NCI-H345 treated with DMSO at 0.1 percent for 48 hours (cell line): ENCODE measurements around the gene ERCC6.

Source experiments
- DNase-seq: peaks from one replicate; lab custom pipeline; 2025; ENCODE audit not compliant: unreplicated experiment; lab: John Stamatoyannopoulos, UW

Gene ERCC6

DNA sequence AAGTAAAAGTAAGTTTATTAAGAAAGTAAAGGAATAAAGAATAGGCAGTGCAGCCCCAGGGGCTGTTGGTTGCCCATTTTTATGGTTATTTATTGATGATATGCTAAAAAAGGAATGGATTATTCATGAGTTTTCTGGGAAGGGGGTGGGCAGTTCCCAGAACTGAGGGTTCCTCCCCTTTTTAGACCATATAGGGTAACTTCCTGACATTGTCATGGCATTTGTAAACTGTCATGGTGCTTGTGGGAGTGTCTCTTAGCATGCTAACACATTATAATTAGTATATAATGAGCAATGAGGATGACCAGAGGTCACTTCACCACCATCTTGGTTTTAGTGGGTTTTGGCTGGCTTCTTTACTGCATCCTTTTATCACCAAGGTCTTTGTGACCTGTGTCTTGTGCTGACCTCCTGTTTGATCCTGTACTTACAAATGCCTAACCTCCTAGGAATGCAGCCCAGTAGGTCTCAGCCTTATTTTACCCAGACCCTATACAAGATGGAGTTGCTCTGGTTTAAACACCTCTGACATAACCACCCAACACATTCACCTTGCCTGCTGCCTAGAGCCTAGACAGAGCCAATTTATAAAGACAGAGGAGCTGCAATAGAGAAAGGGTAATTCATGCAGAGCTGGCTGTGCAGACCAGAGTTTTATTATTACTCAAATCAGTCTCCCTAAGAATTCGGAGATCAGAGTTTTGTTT is 10.9 kb upstream of the ERCC6 start:
- no peak for DNase-seq

DNA sequence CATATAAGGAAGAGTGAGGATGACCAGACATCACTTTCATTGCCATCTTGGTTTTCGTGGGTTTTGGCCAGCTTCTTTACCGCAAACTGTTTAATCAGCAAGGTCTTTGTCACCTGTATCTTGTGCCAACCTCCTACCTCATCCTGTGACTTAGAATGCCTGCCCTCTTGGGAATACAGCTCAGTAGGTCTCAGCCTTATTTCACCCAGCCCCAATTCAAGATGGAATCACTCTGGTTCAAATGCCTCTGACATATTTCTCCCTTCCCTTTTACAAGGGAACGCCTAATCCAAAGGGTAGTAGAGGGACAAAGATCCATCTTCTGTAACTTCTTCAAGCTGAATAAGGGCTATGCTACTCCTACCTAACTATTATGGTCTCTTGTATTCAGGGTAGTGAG is 4.7 kb upstream of the ERCC6 start:
- DNase-seq: no peak

DNA sequence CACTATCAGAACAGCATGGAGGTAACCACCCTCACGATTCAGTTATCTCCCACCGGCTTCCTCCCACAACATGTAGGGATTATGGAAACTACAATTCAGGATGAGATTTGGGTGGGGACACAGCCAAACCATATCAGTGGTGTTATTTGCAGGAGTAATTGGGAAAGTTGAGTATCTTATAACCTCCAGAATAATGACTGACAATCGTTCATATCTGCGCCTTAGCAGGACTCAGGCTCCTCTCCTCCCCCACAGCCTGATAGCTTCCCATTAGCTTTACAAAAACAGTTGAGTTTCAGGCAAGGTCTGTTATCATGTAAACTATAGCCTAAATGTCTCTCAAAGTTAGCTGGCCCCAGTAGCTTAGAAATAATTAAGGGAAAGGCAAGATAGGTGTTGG is 3.4 kb upstream of the ERCC6 start:
- DNase-seq: no peak

DNA sequence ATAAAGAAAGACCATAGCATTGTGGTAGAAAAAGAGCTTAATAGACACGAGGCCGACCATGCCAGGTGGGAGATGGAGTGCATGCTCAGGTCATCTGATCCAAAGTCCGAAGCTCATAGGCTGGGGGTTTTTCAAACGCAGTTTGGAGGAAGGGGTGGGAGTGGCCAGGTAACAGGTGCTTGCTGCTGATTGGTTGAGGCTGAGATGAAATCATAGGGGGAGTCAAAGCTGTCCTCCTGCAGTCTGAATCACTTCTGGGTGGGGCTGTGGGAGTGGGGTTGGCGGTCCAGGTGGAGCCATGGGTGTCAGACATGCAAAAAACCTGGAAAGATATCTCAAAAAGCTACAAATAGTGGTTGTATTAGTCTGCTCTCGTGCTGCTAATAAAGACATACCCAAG is 2.8 kb upstream of the ERCC6 start:
- no peak for DNase-seq

DNA sequence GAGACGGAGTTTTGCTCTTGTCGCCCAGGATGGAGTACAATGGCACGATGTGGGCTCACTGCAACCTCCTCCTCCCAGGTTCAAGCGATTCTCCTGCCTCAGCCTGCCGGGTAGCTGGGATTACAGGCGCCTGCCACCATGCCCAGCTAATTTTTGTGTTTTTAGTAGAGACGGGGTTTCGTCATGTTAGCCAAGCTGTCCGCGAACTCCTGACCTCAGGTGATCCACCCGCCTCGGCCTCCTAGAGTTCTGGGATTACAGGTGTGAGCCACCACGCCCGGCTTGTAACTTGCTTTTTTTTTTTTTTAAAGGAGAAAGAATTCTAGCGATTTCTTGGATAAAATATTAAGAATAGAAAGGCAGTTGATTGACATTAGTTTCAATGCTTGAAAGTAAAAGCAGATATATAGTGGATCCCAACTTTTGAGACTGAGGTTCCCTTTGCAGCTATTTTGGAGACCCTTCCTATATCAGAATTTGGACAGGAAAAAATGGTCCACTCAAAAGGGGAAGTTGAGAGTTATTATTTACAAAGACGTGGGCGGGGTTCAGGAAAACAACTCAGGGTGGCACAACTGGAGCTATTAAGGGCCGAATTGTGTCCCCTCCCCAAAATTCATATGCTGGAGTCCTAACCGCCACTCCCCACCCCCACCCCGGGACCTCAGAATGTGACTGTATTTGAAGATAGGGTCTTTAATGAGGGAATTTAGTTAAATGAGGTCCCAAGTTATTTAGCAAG is 1.3 kb upstream of the ERCC6 start:
- no peak for DNase-seq

DNA sequence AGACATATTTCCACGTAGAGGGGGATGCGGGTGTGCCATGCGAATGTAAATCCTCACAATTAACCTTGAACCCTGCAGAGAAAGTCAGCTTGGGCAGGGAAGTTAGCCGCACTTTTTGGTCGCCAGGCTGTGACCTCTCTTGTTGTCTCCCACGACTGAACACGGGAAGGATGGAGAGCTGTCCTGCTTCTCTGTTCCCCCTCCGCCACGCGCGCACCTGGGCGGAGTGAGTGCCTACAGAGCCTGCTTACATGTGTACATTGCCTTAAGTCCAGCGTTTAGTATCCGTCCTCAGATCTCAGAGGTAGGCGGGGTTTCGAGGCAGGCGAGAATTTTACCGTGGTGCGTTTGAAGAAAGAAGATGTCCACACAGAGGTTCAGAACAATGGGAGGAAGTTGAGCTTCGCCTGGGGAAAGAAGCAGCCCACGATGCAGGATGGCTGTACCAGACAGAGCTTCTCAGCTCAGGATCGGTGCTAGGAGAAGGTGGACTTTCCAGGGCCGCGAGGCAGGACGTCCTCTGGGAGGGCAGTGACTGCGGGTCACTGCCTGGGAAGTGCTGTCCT is 482 bp upstream of the ERCC6 start:
- DNase-seq: no peak

DNA sequence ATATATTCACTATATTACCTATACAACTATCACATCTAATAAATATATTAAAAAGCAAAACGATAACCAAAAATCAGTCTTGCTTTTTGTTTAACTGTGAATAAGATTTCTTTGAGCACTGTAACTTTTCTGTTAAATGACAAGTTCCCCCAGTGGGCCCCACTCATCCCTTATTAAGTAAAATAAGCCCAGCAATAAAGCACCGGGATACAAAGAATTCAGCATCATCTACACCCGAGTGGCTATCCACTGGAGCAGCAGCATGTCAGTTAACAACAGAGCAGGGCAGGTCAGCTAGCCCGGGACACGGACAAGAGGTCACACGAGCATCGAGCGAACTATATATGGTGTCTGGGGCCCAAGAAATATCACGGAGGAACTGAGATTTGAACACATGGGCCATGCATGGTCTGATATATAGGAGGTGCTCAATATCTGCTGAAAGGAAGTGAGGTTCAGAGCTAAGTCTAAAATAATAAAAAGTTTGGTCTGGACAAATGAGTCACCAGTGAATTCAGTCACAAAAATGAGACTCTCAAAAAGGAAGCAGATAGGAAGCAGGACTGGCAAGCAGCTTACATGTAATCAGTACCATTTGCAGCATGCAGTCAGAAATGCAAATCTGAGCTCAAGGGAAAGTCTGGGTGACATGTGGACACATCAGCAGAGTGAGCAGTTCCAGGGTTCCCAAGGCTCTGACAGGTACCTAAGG is 4.1 kb downstream of the ERCC6 start:
- no peak for DNase-seq

DNA sequence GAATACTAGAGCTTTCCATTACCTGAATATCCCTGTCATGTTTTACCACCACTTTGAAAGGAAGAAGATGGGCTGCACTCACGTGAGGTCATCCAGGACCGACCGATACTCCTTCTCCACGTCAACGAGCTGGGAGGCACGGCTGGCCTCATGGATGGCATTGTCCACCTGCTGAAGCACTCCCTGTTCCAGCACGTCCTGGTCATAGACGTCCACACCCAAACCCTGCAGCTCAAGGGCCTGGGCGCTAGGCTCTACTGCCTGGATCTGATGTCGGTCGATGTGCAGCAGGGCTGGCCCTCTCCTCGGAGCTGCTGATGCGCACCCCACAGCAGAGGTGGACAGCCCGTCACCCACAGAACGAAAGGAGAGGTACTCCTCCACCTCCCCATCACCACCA is 6.5 kb downstream of the ERCC6 start:
- no peak for DNase-seq

DNA sequence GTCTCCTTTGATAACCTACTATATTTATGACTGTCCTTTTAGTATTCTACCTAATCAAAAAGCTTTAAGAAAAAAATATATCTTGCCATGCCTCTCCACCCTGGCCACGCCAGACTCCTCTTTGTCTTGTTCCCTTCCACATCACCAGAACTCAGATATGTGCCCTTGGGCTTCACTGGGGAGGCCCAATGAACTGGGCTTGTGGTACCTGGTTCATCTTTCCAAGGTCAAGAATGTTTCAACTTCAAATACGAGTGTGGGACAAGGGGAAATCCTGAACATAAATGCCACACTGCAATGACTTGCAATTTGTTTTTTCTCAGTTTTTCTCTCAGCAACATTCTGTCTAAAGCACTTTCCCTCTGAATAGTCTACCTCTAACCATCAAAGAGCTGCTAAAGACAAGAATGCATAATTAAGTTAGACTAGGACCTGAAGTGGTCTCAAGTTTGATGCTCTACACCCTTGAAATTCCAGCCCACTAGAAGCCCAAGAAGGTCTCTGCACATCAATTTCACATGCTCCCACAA is 9.9 kb downstream of the ERCC6 start:
- DNase-seq: no peak

DNA sequence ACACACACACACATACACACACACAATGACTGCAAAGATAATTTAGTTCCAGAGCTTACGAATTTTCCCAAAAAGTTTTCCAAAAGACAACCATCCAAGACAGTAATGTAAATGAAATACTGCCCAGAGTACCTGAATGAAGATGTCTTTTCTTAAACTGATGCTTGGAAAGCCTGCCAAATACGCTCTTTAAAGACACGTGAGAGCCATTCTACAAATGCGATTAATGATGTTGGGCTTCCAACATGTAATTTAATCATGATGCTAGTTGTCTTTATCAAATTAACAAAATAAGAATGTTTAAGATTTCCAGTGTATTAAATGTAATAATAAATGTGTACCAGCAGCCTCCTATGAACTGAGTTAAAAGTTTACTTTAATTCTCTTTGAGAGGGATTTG is 11.1 kb downstream of the ERCC6 start:
- DNase-seq: no peak

DNA sequence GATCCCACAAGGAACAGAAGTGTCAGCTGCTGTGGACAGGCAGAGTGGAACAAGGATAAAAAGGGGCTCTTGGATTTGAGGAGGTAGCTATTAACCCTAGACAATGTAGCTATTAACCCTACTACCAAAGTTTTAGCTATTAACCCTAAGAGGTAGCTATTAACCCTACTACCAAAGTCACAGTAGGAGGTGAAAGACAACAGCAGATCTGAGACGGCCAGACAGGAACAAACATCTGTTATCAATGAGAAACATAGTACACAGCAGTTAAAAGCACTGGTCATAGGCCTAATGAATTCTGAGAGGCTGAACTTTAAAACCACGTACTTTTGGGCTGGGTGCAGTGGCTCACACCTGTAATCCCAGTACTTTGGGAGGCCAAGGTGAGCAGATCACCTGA is 11.9 kb downstream of the ERCC6 start:
- DNase-seq: no peak

DNA sequence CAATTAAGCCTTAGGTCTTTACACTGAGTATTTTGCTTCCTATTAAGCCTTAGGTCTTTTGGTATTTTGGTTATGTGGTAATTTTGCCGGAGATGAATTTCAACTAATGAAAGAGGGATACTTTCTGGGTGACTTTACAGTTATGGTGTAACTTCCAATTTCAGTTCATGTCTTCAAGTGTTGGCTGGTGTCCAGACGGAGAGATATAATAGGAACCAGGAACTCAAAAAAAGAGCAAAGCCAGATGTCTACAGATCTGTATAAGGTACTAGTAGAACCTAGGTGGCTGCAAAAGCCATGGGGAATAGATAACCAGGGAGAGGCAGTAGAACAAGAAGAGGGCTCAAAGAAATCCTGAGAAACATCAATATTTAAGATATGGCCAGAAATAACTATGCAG is 12.3 kb downstream of the ERCC6 start:
- no peak for DNase-seq

DNA sequence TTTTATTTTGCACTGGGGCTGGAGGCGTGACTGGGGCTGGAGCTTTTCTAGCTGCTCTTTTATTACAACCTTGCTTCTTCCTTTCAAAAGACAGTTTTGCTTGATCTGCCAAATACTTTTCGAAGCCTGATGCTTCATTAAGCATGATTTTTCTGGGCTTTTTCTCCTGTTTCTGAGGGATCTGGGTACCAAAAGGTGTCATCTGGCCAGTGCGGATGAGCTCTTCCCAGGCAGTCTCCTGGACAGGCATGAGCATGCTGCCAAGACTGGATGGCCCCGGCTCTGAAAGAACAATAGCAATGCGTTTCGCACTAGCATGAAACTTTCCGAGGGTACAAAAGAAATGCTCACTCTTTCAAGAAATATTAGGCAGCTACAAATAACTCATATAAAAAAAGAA is 14.4 kb downstream of the ERCC6 start:
- no peak for DNase-seq

DNA sequence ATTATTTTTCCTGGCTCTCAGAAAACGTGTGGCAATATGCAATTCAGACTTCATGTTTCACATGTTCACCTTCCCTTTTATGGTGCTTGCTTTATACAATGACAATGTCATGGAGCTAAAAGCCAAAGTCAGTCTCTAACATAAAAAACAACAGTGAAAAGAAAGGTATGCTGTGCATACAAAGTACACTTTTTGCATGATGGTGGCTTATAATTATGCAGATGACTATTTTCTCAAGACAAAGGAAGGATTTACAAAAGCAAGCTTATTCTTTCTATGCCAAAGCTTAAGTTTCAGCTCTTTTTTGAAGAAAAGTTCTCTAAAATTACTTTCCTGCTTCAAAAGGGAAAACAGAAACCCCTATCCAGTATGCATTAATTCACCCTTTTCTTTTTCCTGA is 15.6 kb downstream of the ERCC6 start:
- no peak for DNase-seq

DNA sequence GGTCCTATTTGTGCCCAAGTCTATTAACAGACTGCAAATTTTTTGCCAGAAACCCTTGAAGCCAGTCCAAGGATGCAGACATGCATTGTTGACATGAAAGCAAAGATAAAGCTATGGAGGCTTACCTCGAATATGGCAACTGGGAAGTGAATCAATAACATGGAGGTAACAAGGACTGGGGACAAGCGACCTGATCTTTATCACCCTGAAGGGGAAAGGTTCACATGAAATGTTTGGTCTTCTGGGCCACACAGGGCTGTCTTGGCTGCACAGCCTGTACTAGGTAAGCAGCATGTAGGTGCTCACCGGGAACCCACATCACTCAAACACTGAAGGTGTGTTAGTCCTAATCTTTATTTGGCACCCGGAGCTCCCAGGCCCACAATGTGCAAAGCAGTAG is 17.9 kb downstream of the ERCC6 start:
- DNase-seq: no peak

DNA sequence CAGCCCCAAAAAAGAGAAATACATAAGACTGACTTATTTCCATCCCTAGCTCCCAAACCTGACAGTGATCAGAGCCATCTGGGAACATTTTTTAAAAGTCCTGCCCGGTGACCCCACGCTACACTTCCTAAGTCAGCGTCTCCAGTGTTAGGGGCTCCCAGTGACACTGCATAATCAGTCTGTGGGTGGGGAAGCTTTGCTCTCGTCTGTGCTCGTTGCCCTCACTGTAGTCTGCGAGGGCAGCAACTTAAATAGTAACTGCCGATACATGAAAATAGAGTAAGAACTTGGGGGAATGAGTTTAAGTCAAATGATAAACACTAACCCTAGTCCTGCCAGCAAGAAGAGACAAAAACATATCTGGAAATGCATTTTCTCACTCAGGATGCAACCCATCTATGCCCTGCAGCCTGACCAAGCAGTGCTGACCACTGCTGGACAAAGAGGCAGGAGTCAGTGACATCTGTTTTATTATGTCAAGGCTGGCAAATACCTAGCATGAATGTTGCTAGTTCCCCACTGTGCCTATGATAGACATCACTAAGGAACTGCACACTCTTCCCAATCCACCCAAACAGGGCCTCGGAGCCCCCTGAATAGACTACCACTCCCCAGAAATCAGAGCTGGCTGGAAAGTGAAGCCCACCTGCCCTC is 18.7 kb downstream of the ERCC6 start:
- no peak for DNase-seq

DNA sequence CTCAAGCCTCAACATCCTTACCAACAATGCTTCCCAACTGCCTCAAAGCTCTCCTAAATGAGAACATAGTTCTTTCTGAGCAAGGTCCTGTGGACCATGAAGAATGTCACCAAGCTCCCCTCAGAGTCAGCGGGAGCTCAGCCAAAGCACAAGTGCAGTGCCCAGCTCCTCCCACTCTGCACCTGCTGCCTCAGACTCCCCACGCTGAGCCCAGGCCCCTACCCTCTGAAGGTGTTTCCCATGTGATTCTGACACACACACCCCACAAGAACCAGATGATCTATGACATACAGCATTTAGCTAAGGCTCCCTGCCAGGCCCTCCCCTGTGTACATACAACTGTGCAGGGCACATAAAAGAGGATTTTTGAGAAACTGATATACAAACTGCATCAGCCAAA is 19.2 kb downstream of the ERCC6 start:
- peak; percentile 6 for DNase-seq

DNA sequence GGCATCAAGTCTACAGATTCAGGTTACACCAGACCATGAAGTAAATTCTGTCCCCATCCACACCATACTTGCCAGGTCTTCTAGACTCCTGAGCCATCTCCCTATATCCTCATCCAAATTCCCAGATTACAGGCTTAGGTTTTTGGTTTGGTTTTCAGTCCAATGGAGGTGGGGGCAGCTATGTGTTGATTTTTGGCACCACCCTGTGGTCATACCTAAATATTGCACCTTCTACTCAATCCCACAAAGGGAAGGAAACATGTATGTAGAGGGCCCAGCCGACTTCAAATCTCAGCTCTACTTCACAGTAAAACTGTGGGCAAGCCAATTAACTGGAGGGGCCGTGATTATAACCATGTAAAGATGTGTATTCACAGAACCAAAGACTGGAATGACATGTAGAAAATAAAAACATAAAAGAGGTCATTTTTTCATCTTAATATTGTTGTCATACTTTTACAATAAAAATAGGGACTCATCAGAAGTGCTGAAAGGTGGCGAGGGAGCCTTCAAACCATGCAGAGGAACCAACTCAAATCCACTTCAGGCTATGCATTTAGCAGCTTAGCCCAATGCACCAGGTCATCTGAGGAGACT is 19.8 kb downstream of the ERCC6 start:
- DNase-seq: peak; percentile 17

DNA sequence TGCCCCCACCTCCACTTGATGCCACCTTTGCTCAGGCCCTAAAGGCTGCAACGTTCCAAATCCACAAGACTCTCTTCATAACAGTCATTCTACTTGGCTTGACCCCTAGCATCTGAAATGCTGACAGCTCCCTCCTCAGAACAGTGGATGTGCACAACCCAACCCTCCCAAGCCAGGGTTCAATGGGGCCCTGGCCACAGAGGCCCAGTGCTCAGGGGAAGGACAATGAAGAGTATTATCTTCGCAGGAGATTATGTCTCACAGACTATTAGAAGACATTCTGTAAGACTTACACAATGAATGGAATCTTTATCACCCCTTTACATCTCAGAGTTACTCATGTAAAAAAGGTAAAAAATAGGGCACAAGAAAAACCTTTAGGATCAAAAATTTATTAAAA is 20.4 kb downstream of the ERCC6 start:
- no peak for DNase-seq

DNA sequence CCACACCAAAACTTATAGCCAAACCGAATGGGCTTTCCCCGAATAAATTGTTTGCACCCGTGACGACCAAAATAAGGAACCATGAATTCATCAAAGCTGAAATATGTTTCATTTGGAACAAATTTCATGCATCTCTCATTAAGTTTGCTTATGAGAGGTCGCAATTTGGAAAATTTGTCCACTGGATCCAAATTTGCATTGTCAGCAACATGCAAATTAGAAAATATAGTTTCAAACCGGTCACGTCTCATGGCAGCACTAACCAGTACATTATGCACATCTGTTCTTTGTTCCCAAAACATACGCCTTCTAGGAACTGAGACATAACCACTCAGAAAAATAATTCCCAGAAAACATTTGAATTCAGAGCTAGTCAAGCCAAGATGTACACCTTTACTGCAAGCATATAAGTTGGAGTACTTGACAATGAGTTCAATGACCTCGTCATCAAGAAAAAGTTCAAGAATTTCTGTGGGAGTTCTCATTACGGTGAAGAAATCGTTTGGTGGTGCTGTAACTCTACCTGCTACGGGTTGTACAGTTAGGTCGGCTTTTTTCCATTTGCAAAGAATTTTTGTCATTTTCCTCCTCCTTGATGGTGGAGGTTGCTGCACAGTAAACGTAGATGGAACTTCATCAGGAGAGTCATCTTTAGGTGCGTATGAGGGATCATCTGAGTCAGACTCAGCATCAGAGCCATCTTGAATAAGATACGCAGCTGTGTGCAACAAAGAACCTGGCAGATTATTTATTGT is 22.5 kb downstream of the ERCC6 start:
- no peak for DNase-seq
